GM23248 (cell line): Measurements from ENCODE around the gene SNF8.

Experiments used
- EZH2 ChIP-seq: fragments of 200-600 bp; sonication (generic); IDR thresholded peaks from 2 replicates; pipeline ENCODE4 v1.6.1; 2018; ENCODE audit warnings: antibody characterized with exemption, mild to moderate bottlenecking; ENCODE audit not compliant: insufficient read depth, poor library complexity, severe bottlenecking
- EZH2phosphoT487 ChIP-seq: fragments of 200-600 bp; sonication (generic); IDR thresholded peaks from 2 replicates; pipeline ENCODE4 v1.6.1; 2018; ENCODE audit warnings: antibody characterized with exemption, moderate library complexity, mild to moderate bottlenecking, low read depth; ENCODE audit not compliant: insufficient read depth

DNA sequence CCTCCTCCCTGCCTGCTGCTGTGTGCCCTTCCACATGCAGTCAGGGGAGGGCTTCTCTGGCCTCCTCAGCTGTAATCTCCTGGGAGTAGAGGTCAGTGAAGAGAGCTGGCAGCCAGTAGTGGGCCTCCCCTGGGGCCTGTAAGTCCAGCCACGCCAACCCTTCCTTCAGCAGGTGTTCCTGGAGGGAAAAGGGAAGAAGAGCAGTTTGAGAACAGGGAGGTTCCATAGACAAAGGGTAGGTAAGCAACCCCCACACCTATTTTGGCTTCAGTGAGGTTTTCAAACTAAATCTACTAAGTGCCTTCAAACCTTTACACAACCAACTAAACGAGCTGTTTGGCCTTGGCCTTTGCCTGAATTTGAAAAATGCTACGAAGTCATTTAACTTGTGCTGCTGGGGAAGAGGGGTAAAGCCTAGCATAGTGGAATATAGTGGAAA is 14.2 kb downstream of the SNF8 start:
- TF ChIP-seq EZH2 = no peak
- no peak for TF ChIP-seq EZH2phosphoT487
